Measurements from ENCODE around the gene THBS4. TPM values are rescaled to one million over a fixed set of nuclear protein-coding genes. Genes with fewer than 3 reads are reported as not detected.

Gene THBS4
- total RNA-seq, 1 experiment from 2014 or later = 0.89 TPM

DNA sequence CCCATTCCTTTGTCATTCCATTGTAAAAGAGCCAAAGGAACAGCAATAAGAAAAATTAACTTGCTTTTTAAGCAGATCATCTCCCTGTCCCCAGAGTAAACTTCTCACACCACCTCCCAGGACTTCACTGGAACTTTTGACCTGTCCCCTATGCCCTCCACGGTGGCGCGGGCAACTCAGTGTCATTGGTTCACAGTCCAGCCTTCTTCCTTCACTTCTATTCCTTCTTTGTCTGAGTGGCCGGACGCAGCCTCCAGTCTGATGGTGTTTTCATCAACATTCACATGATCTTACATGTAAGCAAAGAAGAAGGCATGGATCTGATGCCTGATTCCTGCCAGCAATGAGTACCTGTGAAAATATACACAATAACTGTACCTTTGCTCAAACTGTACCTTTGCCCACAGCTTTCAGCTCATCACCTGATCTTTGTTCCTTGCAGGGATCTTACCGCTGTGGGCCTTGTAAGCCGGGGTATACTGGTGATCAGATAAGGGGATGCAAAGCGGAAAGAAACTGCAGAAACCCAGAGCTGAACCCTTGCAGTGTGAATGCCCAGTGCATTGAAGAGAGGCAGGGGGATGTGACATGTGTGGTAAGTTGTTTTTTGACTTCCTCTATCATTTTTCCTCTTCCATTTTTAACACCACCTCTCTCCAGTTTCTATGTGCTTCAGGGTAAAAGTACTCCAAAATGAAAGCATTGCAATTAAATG lies 32.5 kb downstream of the THBS4 start:
- Histone ChIP-seq H3K9me3 (no peaks in the 10 kb centered on the region), H3K4me3 (no peak overlapping the region), H3K27me3 (no peaks in the 10 kb centered on the region), H3K36me3 (no peaks in the 10 kb centered on the region)
- no peak for DNase-seq

DNA sequence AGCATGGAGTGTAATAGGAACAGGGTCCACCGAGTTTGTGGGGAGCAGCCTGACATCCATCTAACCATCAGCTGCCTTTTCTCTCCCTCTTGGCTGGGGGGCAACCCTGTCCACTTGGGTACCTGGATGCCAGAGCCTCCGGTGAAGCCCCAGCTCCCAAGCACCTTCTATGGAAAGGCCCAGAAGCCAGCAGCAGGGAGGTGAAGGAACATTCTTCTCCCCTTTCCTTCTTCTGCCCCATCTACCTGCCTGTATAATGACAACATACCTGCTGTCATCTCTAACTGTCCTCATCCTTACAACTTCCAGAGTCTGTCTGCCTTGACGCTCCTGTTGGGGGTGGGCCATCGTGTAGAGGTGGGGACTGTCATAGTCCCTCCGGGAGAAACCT lies 33.1 kb downstream of the THBS4 start:
- Histone ChIP-seq H3K4me3 (no peak overlapping the region), H3K9me3 (no peaks in the 10 kb centered on the region), H3K27me3 (no peaks in the 10 kb centered on the region), H3K36me3 (no peaks in the 10 kb centered on the region)
- no peak for DNase-seq

DNA sequence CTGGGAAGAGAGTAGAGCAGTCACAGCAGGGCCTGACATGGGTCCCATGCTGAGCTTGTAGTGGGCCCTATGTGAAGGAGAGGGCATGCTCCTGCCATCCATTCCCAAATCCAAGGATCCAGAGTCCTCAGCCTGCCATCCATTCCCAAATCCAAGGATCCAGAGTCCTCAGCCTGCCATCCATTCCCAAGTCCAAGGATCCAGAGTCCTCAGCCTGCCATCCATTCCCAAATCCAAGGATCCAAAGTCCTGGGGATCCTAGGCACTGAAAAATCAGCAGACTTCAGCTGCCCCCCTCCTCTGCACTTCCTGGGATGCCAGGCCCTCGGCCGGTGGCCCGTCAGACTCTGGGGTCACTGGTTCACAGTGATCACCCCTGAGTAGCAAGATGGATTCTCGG lies 33.6 kb downstream of the THBS4 start:
- H3K9me3 ChIP-seq = no peaks in the 10 kb centered on the region
- no peaks in the 10 kb centered on the region for H3K27me3 ChIP-seq
- DNase-seq = no peak
- H3K36me3 ChIP-seq = no peaks in the 10 kb centered on the region
- H3K4me3 ChIP-seq = no peak overlapping the region

DNA sequence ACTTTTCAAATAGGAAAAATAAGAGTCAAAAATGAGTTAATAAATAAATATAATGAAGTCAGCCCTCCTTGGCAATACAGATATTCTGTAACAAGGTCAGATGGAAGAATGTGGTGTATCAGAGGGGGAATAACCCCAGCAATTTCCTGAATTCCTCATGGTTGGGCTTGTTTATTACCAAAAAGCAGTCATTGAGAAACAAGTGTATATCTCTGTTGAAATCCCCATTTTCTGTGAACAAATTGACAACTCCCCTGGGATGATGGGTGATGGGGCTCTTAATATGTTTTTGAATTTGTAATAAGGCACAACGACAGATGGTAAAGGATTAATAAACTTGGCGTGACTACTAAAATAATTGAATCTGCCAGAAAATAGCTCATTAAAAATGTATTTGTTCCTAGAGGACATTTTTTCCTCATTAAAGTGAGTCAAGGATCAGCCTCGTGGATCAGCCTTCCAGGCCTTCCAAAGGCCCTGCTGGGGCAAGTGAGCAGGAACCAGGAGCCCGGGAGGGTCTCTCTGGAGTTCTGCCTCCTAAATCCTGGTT lies 34.2 kb downstream of the THBS4 start:
- Histone ChIP-seq H3K9me3 (no peaks in the 10 kb centered on the region), H3K36me3 (no peaks in the 10 kb centered on the region), H3K27me3 (no peaks in the 10 kb centered on the region), H3K4me3 (no peak overlapping the region)
- DNase-seq = no peak

DNA sequence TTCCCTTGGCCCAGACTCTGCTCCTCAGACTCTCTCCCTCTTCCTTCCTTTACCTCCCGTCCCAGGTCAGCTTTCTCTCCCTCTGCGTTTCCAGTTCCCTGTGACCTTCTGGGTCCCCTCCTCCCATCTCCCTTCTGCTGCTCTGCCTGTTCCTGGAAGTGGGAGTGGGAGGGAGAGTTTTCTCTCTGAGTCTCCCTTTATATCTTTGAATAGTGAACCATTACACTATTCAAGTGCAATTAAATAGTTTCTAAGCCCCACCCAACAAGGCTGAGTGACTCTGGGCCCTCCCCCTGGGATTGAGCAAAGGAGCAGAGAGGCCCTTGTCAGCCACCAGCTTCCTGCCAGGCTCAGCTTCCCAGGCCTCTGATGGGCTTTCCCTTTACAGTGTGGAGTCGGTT lies 34.8 kb downstream of the THBS4 start:
- no peak for DNase-seq
- H3K4me3 ChIP-seq = no peak overlapping the region
- H3K36me3 ChIP-seq = no peaks in the 10 kb centered on the region
- no peaks in the 10 kb centered on the region for H3K27me3 ChIP-seq
- H3K9me3 ChIP-seq = no peaks in the 10 kb centered on the region

DNA sequence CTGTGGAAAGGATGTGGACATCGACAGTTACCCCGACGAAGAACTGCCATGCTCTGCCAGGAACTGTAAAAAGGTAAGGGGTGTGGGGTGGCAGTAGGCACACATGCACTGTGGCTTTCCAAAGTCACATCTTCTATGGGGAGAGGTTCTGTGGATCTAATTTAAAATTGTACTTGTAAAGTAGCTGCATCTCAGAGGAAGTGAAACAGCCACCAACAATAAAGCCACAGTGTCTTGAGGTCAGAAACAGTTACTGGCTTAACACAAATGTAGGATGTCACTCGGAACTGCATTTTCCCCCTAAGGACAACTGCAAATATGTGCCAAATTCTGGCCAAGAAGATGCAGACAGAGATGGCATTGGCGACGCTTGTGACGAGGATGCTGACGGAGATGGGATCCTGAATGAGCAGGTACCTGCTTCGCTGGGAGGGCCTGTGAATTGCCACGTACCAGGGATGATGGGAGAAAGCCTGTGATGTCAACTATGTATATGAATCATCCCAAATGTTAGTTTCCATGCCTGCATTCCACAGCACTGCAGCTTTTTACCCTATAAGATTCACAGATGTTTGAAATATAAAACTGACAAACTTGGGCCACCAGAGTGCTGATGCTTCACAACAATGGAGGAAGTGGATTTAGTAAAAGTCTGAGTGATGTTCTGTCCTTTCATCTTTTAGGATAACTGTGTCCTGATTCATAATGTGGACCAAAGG lies 35.3 kb downstream of the THBS4 start:
- no peaks in the 10 kb centered on the region for H3K36me3 ChIP-seq
- H3K9me3 ChIP-seq = no peaks in the 10 kb centered on the region
- H3K27me3 ChIP-seq = no peaks in the 10 kb centered on the region
- H3K4me3 ChIP-seq = no peak overlapping the region
- no peak for DNase-seq

DNA sequence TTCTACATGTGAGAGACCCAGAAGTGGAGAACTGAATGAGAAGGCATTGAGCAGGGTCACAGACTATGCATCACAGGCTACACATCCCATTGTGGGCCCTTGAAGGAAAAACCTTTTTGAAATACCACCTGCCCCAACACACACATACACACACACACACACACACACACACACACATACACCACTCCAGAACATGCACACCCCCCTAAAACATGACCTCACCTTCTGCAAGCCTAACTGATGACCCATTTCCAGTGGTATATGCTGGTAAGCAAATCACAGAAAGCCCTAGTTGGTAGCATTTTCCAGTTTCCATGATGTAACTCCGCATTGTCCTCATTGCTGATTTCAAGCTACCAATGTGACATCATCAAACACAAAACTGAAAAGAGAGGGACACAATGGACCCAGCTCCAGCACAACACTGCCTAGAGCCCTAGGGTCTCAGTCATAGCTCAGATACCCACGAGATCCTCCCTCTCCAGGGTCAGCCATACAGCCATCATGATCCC lies 36.4 kb downstream of the THBS4 start:
- H3K4me3 ChIP-seq = no peak overlapping the region
- DNase-seq = no peak

DNA sequence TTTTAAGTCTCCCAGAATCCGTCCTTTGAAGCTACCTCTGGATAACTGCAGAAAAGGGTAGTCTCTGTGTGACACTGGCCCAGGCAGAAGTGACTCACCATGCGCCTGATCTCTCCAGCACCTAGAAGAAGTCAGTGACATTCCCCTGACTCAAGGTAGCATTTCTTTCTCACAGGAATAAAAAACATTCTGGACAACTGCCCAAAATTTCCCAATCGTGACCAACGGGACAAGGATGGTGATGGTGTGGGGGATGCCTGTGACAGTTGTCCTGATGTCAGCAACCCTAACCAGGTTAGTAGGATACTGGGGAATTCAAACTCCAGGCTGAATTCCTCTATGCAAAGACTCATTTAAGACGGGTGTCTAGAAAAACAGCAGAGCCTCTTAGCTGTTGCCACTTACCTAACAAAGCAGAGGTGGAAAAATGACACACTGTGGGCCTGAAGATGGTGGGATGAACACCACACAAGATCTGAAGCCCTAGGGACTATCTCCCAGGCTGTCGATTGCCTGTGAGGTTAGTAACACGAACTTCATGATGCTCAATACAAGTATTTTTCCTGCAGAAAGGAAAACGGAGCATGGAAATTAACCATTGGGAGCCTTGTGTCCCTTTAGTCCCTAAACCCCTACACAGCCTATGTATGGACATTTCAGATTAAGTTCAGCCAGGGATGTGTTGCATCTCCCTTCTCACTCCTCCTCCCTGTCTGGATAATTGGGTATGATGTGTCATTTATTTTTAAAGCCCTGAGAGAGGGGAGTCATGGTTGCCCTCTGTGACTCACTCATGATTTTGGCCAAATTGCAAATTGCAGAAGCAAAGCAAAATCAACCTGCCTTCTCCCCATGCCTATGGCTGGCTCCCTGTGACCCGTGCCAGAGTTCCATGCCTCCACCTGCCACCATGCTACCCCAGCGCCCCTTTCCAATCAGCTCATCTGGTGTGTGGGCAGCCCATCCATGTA lies 37.2 kb downstream of the THBS4 start:
- Histone ChIP-seq H3K9me3 (no peaks in the 10 kb centered on the region), H3K27me3 (no peaks in the 10 kb centered on the region), H3K36me3 (no peaks in the 10 kb centered on the region), H3K4me3 (no peak overlapping the region)
- DNase-seq = peak; percentile 46

More for the DNA sequence above, 36.4 kb downstream of the THBS4 start:
- Histone ChIP-seq H3K9me3 (no peaks in the 10 kb centered on the region), H3K36me3 (no peaks in the 10 kb centered on the region), H3K27me3 (no peaks in the 10 kb centered on the region)

DNA sequence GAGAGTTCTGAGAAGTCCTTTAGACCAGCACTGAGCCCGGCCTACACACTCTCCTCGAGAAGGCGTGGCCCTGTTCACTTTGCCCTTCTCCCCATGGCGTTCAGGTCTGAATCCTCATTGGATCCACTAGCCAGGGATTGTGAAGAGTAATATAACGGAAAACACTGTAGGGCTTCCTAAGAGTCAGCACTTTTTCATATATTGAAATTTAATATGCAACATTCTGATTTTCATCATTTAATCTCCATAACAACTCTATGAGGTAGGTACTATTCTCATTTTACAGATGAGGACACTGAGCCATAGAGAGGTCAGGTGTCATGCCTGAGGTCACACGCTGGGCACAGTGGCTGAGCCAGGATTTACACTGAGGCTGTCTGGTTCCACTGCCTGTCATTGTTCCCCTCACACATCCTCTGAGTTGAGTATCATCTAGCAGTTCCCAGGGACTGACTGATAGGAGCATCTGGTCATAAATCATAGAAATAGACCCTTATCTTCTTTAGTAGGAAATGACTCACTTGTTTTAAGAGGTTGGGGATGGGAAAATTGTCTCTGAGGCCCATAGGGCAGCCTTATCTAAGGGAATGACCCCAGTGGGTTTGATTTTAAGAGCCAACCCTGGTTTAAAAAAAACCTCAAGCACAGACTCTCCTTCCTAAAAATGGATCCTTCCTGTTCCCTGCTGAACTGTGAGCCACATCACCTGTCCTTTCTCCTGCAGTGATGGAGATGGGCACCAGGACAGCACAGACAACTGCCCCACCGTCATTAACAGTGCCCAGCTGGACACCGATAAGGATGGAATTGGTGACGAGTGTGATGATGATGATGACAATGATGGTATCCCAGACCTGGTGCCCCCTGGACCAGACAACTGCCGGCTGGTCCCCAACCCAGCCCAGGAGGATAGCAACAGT lies 41.2 kb downstream of the THBS4 start:
- Histone ChIP-seq H3K27me3 (no peaks in the 10 kb centered on the region), H3K36me3 (no peaks in the 10 kb centered on the region), H3K9me3 (no peaks in the 10 kb centered on the region), H3K4me3 (no peak overlapping the region)
- no peak for DNase-seq

DNA sequence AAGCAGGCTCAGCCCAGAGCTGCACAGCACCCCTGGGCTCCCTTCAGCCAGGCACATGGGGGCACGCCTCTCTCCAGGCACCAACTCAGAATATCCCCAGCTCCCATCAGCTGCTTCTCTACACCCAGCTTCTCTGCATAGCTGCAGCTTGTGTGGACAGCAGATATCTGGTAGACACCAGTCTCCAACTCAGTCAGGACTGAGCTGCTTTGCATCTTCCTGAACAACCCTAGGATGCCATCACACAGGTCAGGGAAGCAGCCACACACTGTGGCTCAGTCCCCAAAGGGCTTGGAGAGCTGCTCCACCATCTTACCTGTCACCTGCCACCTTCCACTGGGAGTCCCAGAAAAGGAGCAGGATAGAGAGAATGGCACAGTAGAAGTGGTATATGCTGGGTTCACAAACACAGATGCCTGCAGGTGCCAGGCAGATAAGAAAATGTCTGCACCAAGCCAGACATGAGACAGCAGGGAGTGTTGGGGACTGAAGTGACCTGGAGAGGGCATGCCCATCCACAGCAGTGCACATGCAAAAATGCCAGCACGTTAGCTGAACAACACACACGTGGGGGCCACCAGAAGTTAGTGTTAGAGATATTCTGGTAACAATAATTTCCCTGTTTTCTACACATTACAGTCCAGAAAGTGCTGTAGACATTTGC lies 42.0 kb downstream of the THBS4 start:
- no peaks in the 10 kb centered on the region for H3K9me3 ChIP-seq
- no peaks in the 10 kb centered on the region for H3K36me3 ChIP-seq
- no peak for DNase-seq
- H3K27me3 ChIP-seq = no peaks in the 10 kb centered on the region
- no peak overlapping the region for H3K4me3 ChIP-seq

DNA sequence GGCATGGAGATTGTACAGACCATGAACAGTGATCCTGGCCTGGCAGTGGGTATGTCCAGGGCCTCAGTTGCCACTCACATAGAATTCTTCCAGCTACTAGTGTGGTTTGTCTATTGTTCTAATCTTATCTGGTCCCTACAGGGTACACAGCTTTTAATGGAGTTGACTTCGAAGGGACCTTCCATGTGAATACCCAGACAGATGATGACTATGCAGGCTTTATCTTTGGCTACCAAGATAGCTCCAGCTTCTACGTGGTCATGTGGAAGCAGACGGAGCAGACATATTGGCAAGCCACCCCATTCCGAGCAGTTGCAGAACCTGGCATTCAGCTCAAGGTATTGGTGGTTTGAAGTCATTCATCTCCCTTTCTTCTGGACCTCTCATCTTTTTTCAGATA lies 43.8 kb downstream of the THBS4 start:
- no peaks in the 10 kb centered on the region for H3K36me3 ChIP-seq
- DNase-seq = no peak
- no peaks in the 10 kb centered on the region for H3K27me3 ChIP-seq
- H3K4me3 ChIP-seq = no peak overlapping the region
- no peaks in the 10 kb centered on the region for H3K9me3 ChIP-seq

DNA sequence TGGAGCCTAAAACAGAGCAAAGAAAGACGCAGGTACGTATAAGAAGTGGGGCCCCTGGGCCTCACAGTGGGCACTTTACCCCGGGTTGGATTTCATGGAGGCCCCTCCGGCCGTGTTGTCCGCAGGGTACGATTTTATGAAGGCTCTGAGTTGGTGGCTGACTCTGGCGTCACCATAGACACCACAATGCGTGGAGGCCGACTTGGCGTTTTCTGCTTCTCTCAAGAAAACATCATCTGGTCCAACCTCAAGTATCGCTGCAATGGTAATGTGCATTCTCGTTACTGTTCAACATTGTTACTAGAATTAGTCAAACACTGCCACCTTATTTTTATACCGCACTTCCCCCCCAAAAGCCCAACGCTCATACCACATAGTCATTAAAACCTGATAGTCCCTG lies 47.1 kb downstream of the THBS4 start:
- Histone ChIP-seq H3K36me3 (no peaks in the 10 kb centered on the region), H3K4me3 (no peak overlapping the region), H3K27me3 (no peaks in the 10 kb centered on the region), H3K9me3 (no peaks in the 10 kb centered on the region)
- DNase-seq = no peak

DNA sequence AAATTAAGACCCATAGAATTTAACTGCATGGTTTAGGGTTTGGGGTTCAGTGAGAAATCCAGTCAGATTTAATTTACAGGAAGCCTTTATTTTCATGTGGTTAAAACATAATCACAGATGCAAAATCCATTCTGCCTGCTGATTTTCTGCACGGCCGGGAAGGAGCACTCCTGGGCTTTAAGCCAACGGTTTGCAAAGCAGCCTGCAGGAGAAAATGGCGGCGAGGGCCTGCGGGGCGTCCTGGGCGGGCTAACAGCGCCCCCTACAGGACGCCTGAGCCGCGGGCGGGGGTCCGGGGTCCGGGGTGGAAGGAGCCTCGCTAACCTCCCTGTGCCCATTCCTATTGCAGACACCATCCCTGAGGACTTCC lies 47.6 kb downstream of the THBS4 start:
- H3K4me3 ChIP-seq = peak overlapping the region; percentile 24

DNA sequence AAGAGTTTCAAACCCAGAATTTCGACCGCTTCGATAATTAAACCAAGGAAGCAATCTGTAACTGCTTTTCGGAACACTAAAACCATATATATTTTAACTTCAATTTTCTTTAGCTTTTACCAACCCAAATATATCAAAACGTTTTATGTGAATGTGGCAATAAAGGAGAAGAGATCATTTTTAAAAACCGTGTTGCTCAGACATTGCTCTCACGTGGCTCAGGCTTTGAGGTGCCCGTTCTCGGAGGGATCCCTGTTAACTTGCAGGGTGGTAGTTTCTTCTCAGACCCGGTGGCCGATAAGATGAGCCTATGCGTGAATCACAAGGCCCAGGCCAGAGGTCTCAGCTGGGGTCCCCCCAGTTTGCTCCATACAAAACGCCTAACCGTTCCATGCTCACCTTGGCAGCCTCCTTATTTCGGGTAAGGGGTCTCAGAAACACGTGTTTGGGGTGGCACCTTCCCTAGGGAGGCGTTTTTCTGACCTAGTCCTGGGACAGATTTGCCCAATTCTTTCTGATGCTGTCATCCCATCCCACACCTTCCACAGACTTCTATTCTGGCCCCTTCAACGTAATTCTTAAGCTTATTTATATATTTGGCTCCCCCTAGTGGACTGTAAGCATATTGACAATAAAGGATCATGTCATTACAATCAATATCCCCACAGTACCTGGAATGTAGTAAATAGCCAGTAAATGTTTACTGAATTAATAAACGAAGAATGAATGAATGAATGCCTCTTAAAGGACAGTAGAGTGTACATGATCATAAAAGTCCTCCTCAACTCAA lies 48.1 kb downstream of the THBS4 start:
- Histone ChIP-seq H3K9me3 (no peaks in the 10 kb centered on the region), H3K36me3 (no peaks in the 10 kb centered on the region), H3K27me3 (no peaks in the 10 kb centered on the region), H3K4me3 (peak overlapping the region; percentile 24)
- DNase-seq = peak; percentile 27

More for the DNA sequence above, 47.6 kb downstream of the THBS4 start:
- Histone ChIP-seq H3K9me3 (no peaks in the 10 kb centered on the region), H3K36me3 (no peaks in the 10 kb centered on the region), H3K27me3 (no peaks in the 10 kb centered on the region)
- peak; percentile 78 for DNase-seq

DNA sequence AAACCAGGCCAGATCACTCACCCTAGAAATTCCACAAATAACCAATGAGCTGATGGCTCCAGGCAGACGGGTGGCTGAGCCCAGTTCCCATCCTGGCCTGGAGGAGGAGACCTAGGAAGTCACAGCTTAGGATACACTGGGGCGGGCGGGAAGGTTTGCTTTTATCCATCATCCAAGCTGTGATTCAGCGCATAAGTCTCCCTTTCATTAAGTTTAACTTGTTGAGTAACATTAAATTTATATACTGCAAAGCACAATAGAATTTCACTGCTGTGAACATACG lies 55.7 kb downstream of the THBS4 start:
- Histone ChIP-seq H3K27me3 (no peaks in the 10 kb centered on the region), H3K9me3 (no peaks in the 10 kb centered on the region), H3K36me3 (no peaks in the 10 kb centered on the region)

More for the DNA sequence above, 55.7 kb downstream of the THBS4 start:
- H3K4me3 ChIP-seq = no peak overlapping the region
- no peak for DNase-seq

All from MG63 (cell line).